Liver (tissue), 9 donors: Measurements from ENCODE around the gene SHF. TPM values are rescaled to one million over a fixed set of nuclear protein-coding genes. Genes with fewer than 3 reads are reported as not detected.

Source experiments
- DNase-seq: peaks from one replicate; pipeline ENCODE4 v3.0.0-alpha.2; 2017; ENCODE audit warnings: low spot score
- H3K27ac ChIP-seq, 2 donors: one replicate each; pipeline ENCODE4 v1.7.0; 2013; ENCODE audit warnings: inconsistent platforms in 2 of 2, low read length in 2 of 2, control low read depth in 1 of 2, low read depth in 1 of 2, mild to moderate bottlenecking in 1 of 2
- H3K27me3 ChIP-seq, 4 donors: one replicate each; pipeline versions ENCODE4 v1.6.1 to v1.7.0; 2013; ENCODE audit warnings: low read length in 3 of 4, inconsistent platforms in 1 of 4, mild to moderate bottlenecking in 1 of 4, moderate library complexity in 1 of 4; ENCODE audit not compliant: control insufficient read depth in 4 of 4, insufficient read depth in 4 of 4
- H3K36me3 ChIP-seq, 4 donors: one replicate each; pipeline versions ENCODE4 v1.6.1 to v1.7.0; 2013; ENCODE audit warnings: low read length in 3 of 4, mild to moderate bottlenecking in 3 of 4, low read depth in 1 of 4, moderate library complexity in 1 of 4; ENCODE audit not compliant: control insufficient read depth in 4 of 4, insufficient read depth in 3 of 4
- H3K4me1 ChIP-seq, 4 donors: one replicate each; pipeline versions ENCODE4 v1.6.1 to v1.7.0; 2013; ENCODE audit warnings: low read length in 3 of 4, mild to moderate bottlenecking in 3 of 4, moderate library complexity in 1 of 4; ENCODE audit not compliant: control insufficient read depth in 4 of 4, insufficient read depth in 4 of 4
- H3K4me3 ChIP-seq, 3 donors: one replicate each; pipeline versions ENCODE4 v1.6.1 to v1.7.0; 2013; ENCODE audit warnings: low read length in 3 of 3, control low read depth in 1 of 3, low read depth in 1 of 3, mild to moderate bottlenecking in 1 of 3
- H3K9ac ChIP-seq, 2 donors: one replicate each; pipeline ENCODE4 v1.7.0; 2013; ENCODE audit warnings: low read length in 2 of 2, mild to moderate bottlenecking in 2 of 2, moderate library complexity in 2 of 2, control low read depth in 1 of 2, low read depth in 1 of 2
- H3K9me3 ChIP-seq, 4 donors: one replicate each; pipeline versions ENCODE4 v1.6.1 to v1.7.0; 2013; ENCODE audit warnings: low read length in 3 of 4; ENCODE audit not compliant: control insufficient read depth in 4 of 4
- ATF3 ChIP-seq: IDR thresholded peaks from 2 replicates; pipeline ENCODE4 v1.6.1; 2016; ENCODE audit warnings: antibody characterized with exemption
- CTCF ChIP-seq: fragments of 150-350 bp; IDR thresholded peaks from 2 replicates; pipeline ENCODE4 v1.5.1; 2017; ENCODE audit warnings: improper control_type of control experiment, low read depth, low read length; ENCODE audit not compliant: missing input control
- EGR1 ChIP-seq, 2 donors: IDR thresholded peaks; 2 replicates each; pipeline ENCODE4 v1.6.1; 2016 to 2018; ENCODE audit warnings: antibody characterized with exemption in 2 of 2, low read depth in 2 of 2
- FOXA1 ChIP-seq: IDR thresholded peaks from 2 replicates; pipeline ENCODE4 v1.6.1; 2016; ENCODE audit warnings: antibody characterized with exemption
- GABPA ChIP-seq, 2 donors: IDR thresholded peaks in 1 of 2; conservative IDR thresholded peaks in 1 of 2; 2 replicates each; pipeline ENCODE4 v1.6.1; 2016; ENCODE audit warnings: antibody characterized with exemption in 2 of 2, mild to moderate bottlenecking in 1 of 2, moderate library complexity in 1 of 2
- HNF4A ChIP-seq, 2 donors: conservative IDR thresholded peaks; 2 replicates each; pipeline ENCODE4 v1.6.1; 2016; ENCODE audit warnings: antibody characterized with exemption in 2 of 2, mild to moderate bottlenecking in 2 of 2
- JUND ChIP-seq, 2 donors: IDR thresholded peaks; 2 replicates each; pipeline ENCODE4 v1.6.1; 2016; ENCODE audit warnings: antibody characterized with exemption in 2 of 2
- MAX ChIP-seq: IDR thresholded peaks from 2 replicates; pipeline ENCODE4 v1.6.1; 2016; ENCODE audit warnings: antibody characterized with exemption
- NR2F2 ChIP-seq: IDR thresholded peaks from 2 replicates; pipeline ENCODE4 v1.6.1; 2016; ENCODE audit warnings: antibody characterized with exemption
- REST ChIP-seq: IDR thresholded peaks from 2 replicates; pipeline ENCODE4 v1.6.1; 2016; ENCODE audit warnings: antibody characterized with exemption, mild to moderate bottlenecking
- SP1 ChIP-seq: IDR thresholded peaks from 2 replicates; pipeline ENCODE4 v1.6.1; 2018; ENCODE audit warnings: antibody characterized with exemption, mild to moderate bottlenecking
- TAF1 ChIP-seq: conservative IDR thresholded peaks from 2 replicates; pipeline ENCODE4 v1.6.1; 2016; ENCODE audit warnings: antibody characterized with exemption, mild to moderate bottlenecking
- YY1 ChIP-seq: IDR thresholded peaks from 2 replicates; pipeline ENCODE4 v1.6.1; 2016; ENCODE audit warnings: antibody characterized with exemption, mild to moderate bottlenecking
- WGBS: extraction: QIAGEN DNeasy Blood & Tissue Kit; methylation state at CpG from one replicate; pipeline ENCODE4 v1.1.7; 2013; 5-methylcytosine and 5-hydroxymethylcytosine counted together
- polyA plus RNA-seq, 2 donors: library from polyadenylated mRNA; stranded (reverse) in 1 of 2; unstranded in 1 of 2; fragments of 200-250 nt in 1 of 2; fragments of >200 nt in 1 of 2; fragmentation: Nextera tagmentation in 1 of 2; extraction: Ambion mirVana in 1 of 2; gene quantifications; one replicate each; pipeline versions ENCODE4 v1.2.1 to v1.2.3, GENCODE V29; 2013 to 2015
- total RNA-seq, 2 donors: library from RNA; depleted of rRNA; stranded (reverse); fragments of >200 nt; gene quantifications; one replicate each; pipeline ENCODE4 v1.2.3, GENCODE V29; 2014
- TF ChIP-seq, protein P1 (sequence below): IDR thresholded peaks from 2 replicates; pipeline ENCODE4 v1.6.1; 2016; ENCODE audit warnings: antibody characterized with exemption
- donor health status: healthy.
- donor health status: healthy.
- donor health status: healthy.
- donor health status: healthy.
- donor health status: healthy.

SHF gene
- total and polyA plus RNA-seq, 4 donors: 4.7 to 15.7 (median 10.1) TPM

GRCh38 chr15:45171912-45172311, 15.9 kb downstream of the SHF start:
- H3K9ac ChIP-seq: no peak overlapping the region
- peaks cover 4 to 23% (median 5%) of the 10 kb centered on the region in 4 donors for H3K36me3 ChIP-seq
- H3K27ac ChIP-seq: no peak overlapping the region
- peaks cover 0 to 3% (median under 1%) of the 10 kb centered on the region in 4 donors for H3K4me1 ChIP-seq
- WGBS: 97% methylated on average over 12 of the region's 12 CpGs
- no peak for TF ChIP-seq MAX
- no peak for TF ChIP-seq HNF4A (conservative IDR thresholded peaks at IDR 0.05)
- DNase-seq: no peak
- no peaks in the 10 kb centered on the region for H3K9me3 ChIP-seq
- no peak overlapping the region for H3K4me3 ChIP-seq
- no peaks in the 10 kb centered on the region for H3K27me3 ChIP-seq

DNA sequence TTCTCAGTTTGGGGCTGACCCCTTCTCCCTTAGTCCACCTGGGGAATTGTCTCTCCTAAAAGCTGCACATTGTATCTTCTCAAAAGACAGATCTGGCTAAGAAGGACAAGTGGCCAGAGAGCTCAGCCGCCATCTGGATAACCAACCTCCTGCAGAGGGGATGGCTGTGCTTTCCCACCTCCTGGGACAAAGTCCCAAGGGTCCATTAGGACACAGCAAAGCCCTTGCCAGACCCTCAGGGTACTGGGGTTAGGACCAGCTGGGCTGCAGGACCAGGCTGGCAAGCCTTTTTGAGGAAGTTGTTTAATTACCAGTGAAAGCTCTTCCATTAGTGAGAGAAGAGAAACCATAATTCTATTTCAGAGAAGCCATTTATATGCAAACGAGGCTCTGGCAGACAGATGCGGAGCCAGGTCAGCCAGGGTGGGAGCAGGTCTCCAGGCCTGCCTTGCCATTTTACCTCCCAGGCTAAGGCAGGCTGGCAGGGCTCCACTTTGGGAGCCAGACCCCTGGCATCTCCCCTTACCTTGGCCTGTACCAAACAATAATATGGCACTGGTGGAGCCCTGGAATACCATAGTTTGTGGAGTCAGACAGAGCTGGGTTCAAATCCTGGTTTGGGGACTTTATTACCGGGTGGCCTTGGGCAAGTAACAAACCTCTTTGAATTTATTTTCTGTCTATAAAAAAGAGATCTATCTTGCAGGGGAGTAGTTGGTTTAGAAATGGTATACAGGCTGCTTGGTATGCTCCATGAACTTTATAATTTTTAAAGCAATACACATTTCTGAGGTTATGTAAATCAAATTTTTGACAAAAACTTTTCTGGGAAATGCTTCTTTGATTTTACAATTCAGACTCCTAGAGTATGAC, 17.9 kb downstream of the SHF start:
- Histone ChIP-seq H3K9ac (no peak overlapping the region), H3K36me3 (peaks cover 2 to 15% (median 4%) of the 10 kb centered on the region in 4 donors), H3K9me3 (no peaks in the 10 kb centered on the region), H3K4me3 (no peak overlapping the region), H3K27ac (no peak overlapping the region), H3K4me1 (peaks cover 0 to 3% (median 2%) of the 10 kb centered on the region in 4 donors), H3K27me3 (no peaks in the 10 kb centered on the region)
- 82% methylated on average over 4 of the region's 4 CpGs for WGBS
- DNase-seq: no peak
- TF ChIP-seq CTCF (no peak), EGR1 (IDR thresholded peaks at IDR 0.05; ENCODE audit: low read depth in 2 of 2) (no peak), HNF4A (conservative IDR thresholded peaks at IDR 0.05) (no peak), REST (no peak), TAF1 (no peak), JUND (IDR thresholded peaks at IDR 0.05) (no peak), MAX (no peak), SP1 (no peak), NR2F2 (no peak), FOXA1 (no peak), GABPA (IDR thresholded peaks at IDR 0.05 in 1 of 2, conservative IDR thresholded peaks at IDR 0.05 in 1 of 2) (no peak), ATF3 (no peak), YY1 (no peak)
- TF ChIP-seq, protein P1, sequence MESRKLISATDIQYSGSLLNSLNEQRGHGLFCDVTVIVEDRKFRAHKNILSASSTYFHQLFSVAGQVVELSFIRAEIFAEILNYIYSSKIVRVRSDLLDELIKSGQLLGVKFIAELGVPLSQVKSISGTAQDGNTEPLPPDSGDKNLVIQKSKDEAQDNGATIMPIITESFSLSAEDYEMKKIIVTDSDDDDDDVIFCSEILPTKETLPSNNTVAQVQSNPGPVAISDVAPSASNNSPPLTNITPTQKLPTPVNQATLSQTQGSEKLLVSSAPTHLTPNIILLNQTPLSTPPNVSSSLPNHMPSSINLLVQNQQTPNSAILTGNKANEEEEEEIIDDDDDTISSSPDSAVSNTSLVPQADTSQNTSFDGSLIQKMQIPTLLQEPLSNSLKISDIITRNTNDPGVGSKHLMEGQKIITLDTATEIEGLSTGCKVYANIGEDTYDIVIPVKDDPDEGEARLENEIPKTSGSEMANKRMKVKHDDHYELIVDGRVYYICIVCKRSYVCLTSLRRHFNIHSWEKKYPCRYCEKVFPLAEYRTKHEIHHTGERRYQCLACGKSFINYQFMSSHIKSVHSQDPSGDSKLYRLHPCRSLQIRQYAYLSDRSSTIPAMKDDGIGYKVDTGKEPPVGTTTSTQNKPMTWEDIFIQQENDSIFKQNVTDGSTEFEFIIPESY: no peak
